GM06990 (cell line): ENCODE results near the gene ATXN7L1.

Experiments used
- DNase-seq: peaks from one replicate; pipeline ENCODE4 v3.0.0-alpha.2; 2011; ENCODE audit not compliant: insufficient read length; ENCODE audit errors: extremely low read depth
- H3K27me3 ChIP-seq: replicated peaks from 2 replicates; pipeline ENCODE4 v1.6.0; 2011; ENCODE audit warnings: low read length; ENCODE audit not compliant: control insufficient read depth, insufficient read depth
- H3K36me3 ChIP-seq: 2 replicates; pipeline ENCODE4 v1.5.1; 2011; ENCODE audit warnings: low read length; ENCODE audit not compliant: control insufficient read depth, insufficient read depth
- H3K4me3 ChIP-seq: replicated peaks from 2 replicates; pipeline ENCODE4 v1.5.1; 2011; ENCODE audit warnings: low read depth, mild to moderate bottlenecking, control low read depth, low read length
- TF ChIP-seq, protein P1 (sequence below): IDR thresholded peaks from 2 replicates; pipeline ENCODE4 v1.5.1; 2011; ENCODE audit warnings: low read length, control low read depth, mild to moderate bottlenecking, inconsistent platforms; ENCODE audit not compliant: insufficient read depth, poor library complexity, severe bottlenecking

The ATXN7L1 gene

GRCh38 chr7:105642264-105642663 lies 234.1 kb downstream of the ATXN7L1 start:
- Histone ChIP-seq H3K36me3 (no peaks in the 10 kb centered on the region; the same call in none of the 2 replicates), H3K27me3 (no peaks in the 10 kb centered on the region), H3K4me3 (no peak overlapping the region)
- TF ChIP-seq, protein P1, sequence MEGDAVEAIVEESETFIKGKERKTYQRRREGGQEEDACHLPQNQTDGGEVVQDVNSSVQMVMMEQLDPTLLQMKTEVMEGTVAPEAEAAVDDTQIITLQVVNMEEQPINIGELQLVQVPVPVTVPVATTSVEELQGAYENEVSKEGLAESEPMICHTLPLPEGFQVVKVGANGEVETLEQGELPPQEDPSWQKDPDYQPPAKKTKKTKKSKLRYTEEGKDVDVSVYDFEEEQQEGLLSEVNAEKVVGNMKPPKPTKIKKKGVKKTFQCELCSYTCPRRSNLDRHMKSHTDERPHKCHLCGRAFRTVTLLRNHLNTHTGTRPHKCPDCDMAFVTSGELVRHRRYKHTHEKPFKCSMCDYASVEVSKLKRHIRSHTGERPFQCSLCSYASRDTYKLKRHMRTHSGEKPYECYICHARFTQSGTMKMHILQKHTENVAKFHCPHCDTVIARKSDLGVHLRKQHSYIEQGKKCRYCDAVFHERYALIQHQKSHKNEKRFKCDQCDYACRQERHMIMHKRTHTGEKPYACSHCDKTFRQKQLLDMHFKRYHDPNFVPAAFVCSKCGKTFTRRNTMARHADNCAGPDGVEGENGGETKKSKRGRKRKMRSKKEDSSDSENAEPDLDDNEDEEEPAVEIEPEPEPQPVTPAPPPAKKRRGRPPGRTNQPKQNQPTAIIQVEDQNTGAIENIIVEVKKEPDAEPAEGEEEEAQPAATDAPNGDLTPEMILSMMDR, result no peak
- no peak for DNase-seq

DNA sequence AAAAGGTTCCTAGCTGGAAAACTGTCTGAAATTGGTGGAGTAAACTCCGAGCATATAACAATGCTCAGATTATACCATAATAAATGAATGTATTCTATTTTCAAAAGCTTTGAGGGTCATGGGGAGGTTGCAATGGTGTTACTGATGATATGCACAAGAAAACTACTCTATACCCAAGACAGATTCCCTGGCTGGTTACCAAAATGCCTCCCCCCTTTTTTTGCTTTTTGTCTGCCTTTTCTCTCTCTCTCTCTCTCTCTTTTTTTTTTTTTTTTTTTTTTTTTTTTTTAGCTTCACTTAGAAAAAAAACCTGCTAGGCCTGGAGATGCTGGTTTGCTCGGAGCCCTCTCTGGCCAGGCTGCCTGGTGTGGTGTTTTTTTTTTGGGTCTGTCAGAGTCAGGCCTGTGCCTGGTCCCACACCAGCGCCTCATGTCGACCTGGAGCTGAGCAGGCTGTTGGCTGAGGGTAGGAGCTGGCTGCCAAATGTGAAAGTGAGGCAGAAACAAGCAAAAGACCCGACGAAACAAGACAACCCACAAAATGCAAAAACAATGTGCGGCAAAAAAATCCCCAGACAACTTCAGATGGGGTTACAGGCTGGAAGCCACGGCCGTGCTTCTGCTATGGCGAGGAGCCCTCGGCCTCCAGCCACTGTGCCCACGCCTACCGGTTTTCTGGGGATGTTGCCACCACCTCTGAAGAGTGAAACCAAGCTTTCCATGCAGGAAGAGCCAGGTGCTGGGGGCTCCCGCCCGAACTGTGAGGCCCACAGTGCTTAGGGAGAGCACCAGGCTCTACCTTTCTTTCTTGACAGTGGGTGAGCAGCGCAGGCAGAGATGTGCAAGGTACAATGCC lies 235.2 kb downstream of the ATXN7L1 start:
- DNase-seq, result no peak
- no peak overlapping the region for H3K4me3 ChIP-seq
- TF ChIP-seq, protein P1, result no peak
- H3K27me3 ChIP-seq, result no peaks in the 10 kb centered on the region
- H3K36me3 ChIP-seq, result no peaks in the 10 kb centered on the region; the same call in none of the 2 replicates

DNA sequence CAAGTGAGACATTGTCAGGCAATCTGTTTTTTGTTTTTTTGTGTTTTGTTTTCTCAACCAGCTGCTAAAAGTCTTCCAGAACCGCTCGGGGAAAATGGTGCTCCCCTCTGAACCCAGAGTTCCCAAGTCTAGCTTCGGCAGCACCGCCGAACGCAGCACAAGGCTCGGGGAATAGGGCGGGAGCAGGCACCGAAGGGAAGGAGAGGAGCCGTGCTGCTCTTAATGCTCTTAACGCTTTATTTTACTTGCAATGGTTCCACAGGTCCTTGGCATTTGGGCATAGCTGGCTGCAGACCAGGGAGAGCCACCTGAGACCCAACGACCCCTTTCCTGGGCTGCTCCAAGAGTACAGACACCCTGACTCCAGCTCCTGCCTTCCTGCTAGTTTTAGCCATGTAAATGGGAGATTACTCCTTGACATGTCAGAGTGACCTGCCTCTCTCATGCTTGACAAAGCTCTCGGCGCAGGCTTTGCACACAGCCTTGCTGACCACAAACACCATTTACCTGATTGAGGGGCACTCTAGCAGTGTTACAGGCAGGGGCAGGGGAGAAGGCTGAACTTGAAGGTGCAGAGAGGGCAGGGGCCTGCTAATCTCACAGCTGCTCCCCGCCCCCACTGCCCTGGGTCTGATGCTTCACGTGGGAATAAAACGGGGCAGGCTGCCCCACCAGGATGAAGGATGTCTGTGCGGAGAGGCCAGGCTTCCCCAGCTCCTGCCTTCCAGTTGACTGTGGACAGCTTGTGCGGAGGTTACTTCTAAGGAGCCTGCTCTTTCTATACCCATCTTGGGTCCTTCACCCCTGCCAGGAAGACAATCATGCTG lies 236.5 kb downstream of the ATXN7L1 start:
- no peaks in the 10 kb centered on the region for H3K27me3 ChIP-seq
- TF ChIP-seq, protein P1, result no peak
- no peak overlapping the region for H3K4me3 ChIP-seq
- H3K36me3 ChIP-seq, result no peaks in the 10 kb centered on the region; the same call in none of the 2 replicates
- no peak for DNase-seq

- TF ChIP-seq, protein P1, result no peak
- Histone ChIP-seq H3K36me3 (no peaks in the 10 kb centered on the region; the same call in 1 of the 2 replicates), H3K4me3 (no peak overlapping the region), H3K27me3 (no peaks in the 10 kb centered on the region)
- DNase-seq, result no peak
Measured at GRCh38 chr7:105638902-105639495, 237.4 kb downstream of the ATXN7L1 start.

- H3K27me3 ChIP-seq, result no peaks in the 10 kb centered on the region
- H3K4me3 ChIP-seq, result no peak overlapping the region
- TF ChIP-seq, protein P1, result no peak
- DNase-seq, result no peak
- H3K36me3 ChIP-seq, result no peaks in the 10 kb centered on the region; the same call in 1 of the 2 replicates
Measured at GRCh38 chr7:105638334-105638733, 238.1 kb downstream of the ATXN7L1 start.
